Measurements from ENCODE around the gene AUP1. TPM values are rescaled to one million over a fixed set of nuclear protein-coding genes. Genes with fewer than 3 reads are reported as not detected.

AUP1 gene
- total RNA-seq, 6 experiments from 2014 or later: 81.0 to 119 (median 94.6) TPM

- peak overlapping the region; percentile 100 for H3K4me3 Mint-ChIP-seq
- no peak for DNase-seq
- H3K27me3 Mint-ChIP-seq (ENCODE audit: insufficient read depth): peaks cover 4% of the 10 kb centered on the region
- peaks cover 37% of the 10 kb centered on the region for H3K4me1 Mint-ChIP-seq (ENCODE audit: low read depth)
- TF ChIP-seq CTCF (IDR thresholded peaks at IDR 0.05): no peak
- no peaks in the 10 kb centered on the region for H3K9me3 Mint-ChIP-seq
- H3K27ac Mint-ChIP-seq: peak overlapping the region; percentile 74
- peaks cover 29% of the 10 kb centered on the region for H3K36me3 Mint-ChIP-seq (ENCODE audit: low read depth)
Observed at GRCh38 chr2:74531666-74532065, 2.2 kb upstream of the AUP1 start.

GRCh38 chr2:74530239-74531187 lies 1.0 kb upstream of the AUP1 start:
- Mint-ChIP-seq H3K9me3 (no peaks in the 10 kb centered on the region), H3K4me3 (peak overlapping the region; percentile 100), H3K36me3 (ENCODE audit: low read depth) (peaks cover 39% of the 10 kb centered on the region), H3K4me1 (ENCODE audit: low read depth) (peaks cover 37% of the 10 kb centered on the region), H3K27ac (peak overlapping the region; percentile 74), H3K27me3 (ENCODE audit: insufficient read depth) (peaks cover 4% of the 10 kb centered on the region)
- peak; percentile 54 for DNase-seq
- TF ChIP-seq CTCF (IDR thresholded peaks at IDR 0.05): no peak

GRCh38 chr2:74528600-74529356 lies 728 bp downstream of the AUP1 start:
- Mint-ChIP-seq H3K9me3 (no peaks in the 10 kb centered on the region), H3K4me1 (ENCODE audit: low read depth) (peaks cover 37% of the 10 kb centered on the region), H3K4me3 (peak overlapping the region; percentile 100), H3K27me3 (ENCODE audit: insufficient read depth) (peaks cover 4% of the 10 kb centered on the region), H3K27ac (peak overlapping the region; percentile 99), H3K36me3 (ENCODE audit: low read depth) (peaks cover 39% of the 10 kb centered on the region)
- TF ChIP-seq CTCF (IDR thresholded peaks at IDR 0.05): no peak; the same call in 1 of the 2 replicates
- no peak for DNase-seq

- DNase-seq: no peak
- Mint-ChIP-seq H3K27ac (no peak overlapping the region), H3K27me3 (ENCODE audit: insufficient read depth) (peaks cover 6% of the 10 kb centered on the region), H3K4me1 (ENCODE audit: low read depth) (peaks cover 37% of the 10 kb centered on the region), H3K4me3 (peak overlapping the region; percentile 100), H3K36me3 (ENCODE audit: low read depth) (peaks cover 39% of the 10 kb centered on the region), H3K9me3 (no peaks in the 10 kb centered on the region)
- TF ChIP-seq CTCF (IDR thresholded peaks at IDR 0.05): no peak
Observed at GRCh38 chr2:74527741-74528140, 1.8 kb downstream of the AUP1 start.

GRCh38 chr2:74526649-74527230 lies 2.8 kb downstream of the AUP1 start:
- no peak overlapping the region for H3K27ac Mint-ChIP-seq

More at GRCh38 chr2:74526649-74527230, 2.8 kb downstream of the AUP1 start:
- Mint-ChIP-seq H3K27me3 (ENCODE audit: insufficient read depth) (peaks cover 6% of the 10 kb centered on the region), H3K4me3 (no peak overlapping the region), H3K4me1 (ENCODE audit: low read depth) (peaks cover 27% of the 10 kb centered on the region), H3K9me3 (no peaks in the 10 kb centered on the region), H3K36me3 (ENCODE audit: low read depth) (peaks cover 30% of the 10 kb centered on the region)
- no peak for DNase-seq
- no peak for TF ChIP-seq CTCF (IDR thresholded peaks at IDR 0.05)
